ENCODE measurements around the gene HOXB1. TPM values are rescaled to one million over a fixed set of nuclear protein-coding genes. Genes with fewer than 3 reads are reported as not detected.

HOXB1 gene
- total and polyA plus RNA-seq, 12 donors: not detected

- TF ChIP-seq, protein P1, sequence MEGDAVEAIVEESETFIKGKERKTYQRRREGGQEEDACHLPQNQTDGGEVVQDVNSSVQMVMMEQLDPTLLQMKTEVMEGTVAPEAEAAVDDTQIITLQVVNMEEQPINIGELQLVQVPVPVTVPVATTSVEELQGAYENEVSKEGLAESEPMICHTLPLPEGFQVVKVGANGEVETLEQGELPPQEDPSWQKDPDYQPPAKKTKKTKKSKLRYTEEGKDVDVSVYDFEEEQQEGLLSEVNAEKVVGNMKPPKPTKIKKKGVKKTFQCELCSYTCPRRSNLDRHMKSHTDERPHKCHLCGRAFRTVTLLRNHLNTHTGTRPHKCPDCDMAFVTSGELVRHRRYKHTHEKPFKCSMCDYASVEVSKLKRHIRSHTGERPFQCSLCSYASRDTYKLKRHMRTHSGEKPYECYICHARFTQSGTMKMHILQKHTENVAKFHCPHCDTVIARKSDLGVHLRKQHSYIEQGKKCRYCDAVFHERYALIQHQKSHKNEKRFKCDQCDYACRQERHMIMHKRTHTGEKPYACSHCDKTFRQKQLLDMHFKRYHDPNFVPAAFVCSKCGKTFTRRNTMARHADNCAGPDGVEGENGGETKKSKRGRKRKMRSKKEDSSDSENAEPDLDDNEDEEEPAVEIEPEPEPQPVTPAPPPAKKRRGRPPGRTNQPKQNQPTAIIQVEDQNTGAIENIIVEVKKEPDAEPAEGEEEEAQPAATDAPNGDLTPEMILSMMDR (IDR thresholded peaks at IDR 0.05): no peak
- intact Hi-C loops (cut with DNase I): loop anchor here in 1 of 10 donors (2.0 kb wide), 1 partner anchor 20 kb away; no protein-coding TSS in a partner anchor
- no peak for DNase-seq
- no peak for ATAC-seq
- Histone ChIP-seq H3K27ac (peak overlapping the region in 3 of 10 donors; percentile 0 to 79 (median 65)), H3K36me3 (no peaks in the 10 kb centered on the region), H3K4me1 (peaks cover 0 to 20% (median 4%) of the 10 kb centered on the region in 9 donors), H3K9me3 (no peaks in the 10 kb centered on the region), H3K4me3 (peak overlapping the region in 2 of 10 donors; percentile 10 to 18), H3K27me3 (peaks cover 38 to 100% (median 100%) of the 10 kb centered on the region in 7 donors)
- 11 to 17% methylated on average over 33 of the region's 33 CpGs for WGBS, 2 donors
Observed at GRCh38 chr17:48568499-48569239, 37.9 kb upstream of the HOXB1 start.

GRCh38 chr17:48567646-48568354, 37.0 kb upstream of the HOXB1 start:
- no peak overlapping the region for H3K4me3 ChIP-seq

DNA sequence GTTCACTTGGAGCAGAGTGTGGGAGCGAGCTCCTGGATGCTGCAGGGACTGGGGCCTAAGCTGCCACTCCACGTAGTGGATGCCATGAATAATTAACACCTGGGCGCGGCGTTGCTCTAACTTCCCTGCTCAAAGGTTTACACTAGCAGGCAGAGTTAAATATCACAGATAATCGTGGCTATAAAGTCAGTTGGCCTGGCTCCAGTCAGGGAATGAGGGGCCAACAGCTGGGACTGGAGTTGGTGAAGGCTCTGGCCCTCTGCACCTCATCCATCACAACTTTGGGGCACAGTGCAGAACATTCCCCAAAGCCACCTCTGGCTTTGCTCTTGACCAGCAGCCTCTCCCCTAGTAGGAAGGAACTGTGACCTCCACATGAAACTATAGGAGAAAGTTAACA, 36.4 kb upstream of the HOXB1 start:
- TF ChIP-seq, protein P1 (IDR thresholded peaks at IDR 0.05): no peak
- DNase-seq: no peak
- Histone ChIP-seq H3K27me3 (peaks cover 30 to 100% (median 100%) of the 10 kb centered on the region in 7 donors), H3K9me3 (no peaks in the 10 kb centered on the region), H3K4me1 (peaks cover 0 to 20% (median 4%) of the 10 kb centered on the region in 9 donors), H3K27ac (peak overlapping the region in 4 of 10 donors; percentile 26 to 79 (median 58)), H3K4me3 (no peak overlapping the region), H3K36me3 (no peaks in the 10 kb centered on the region)
- WGBS, 2 donors: 44 to 50% methylated on average over 6 of the region's 6 CpGs
- intact Hi-C loops (cut with DNase I): no loop called here
- no peak for ATAC-seq

More at GRCh38 chr17:48567646-48568354, 37.0 kb upstream of the HOXB1 start:
- intact Hi-C loops (cut with DNase I): loop anchor here in 1 of 10 donors (2.0 kb wide), 1 partner anchor 19 kb away; no protein-coding TSS in a partner anchor
- peaks cover 0 to 20% (median 4%) of the 10 kb centered on the region in 9 donors for H3K4me1 ChIP-seq
- TF ChIP-seq, protein P1 (IDR thresholded peaks at IDR 0.05): no peak
- peak overlapping the region in 4 of 10 donors; percentile 26 to 79 (median 58) for H3K27ac ChIP-seq
- DNase-seq (no peak), ATAC-seq (no peak)
- peaks cover 34 to 100% (median 100%) of the 10 kb centered on the region in 7 donors for H3K27me3 ChIP-seq
- H3K9me3 ChIP-seq: no peaks in the 10 kb centered on the region
- WGBS, 2 donors: 21 to 39% methylated on average over 2 of the region's 2 CpGs
- no peaks in the 10 kb centered on the region for H3K36me3 ChIP-seq

DNA sequence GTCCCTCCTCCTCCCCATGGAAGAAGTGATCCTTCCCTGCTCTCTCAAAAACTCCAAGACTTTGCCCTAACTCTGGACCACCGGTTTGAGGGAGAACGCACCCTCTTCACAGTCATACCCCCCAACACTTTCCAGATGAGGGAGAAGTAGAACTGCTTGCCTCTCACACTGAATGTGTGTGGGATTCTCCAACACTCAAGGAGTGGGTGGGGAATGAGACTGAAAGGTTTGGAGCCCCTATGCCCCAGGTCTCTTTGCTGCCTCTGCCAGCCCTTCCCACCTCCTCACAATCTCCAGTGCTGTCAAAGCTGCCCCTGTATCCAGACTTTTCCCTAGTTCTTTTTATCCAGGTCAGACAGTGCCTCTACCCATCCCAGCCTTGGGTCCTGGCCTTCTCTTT, 35.9 kb upstream of the HOXB1 start:
- Histone ChIP-seq H3K4me3 (no peak overlapping the region), H3K4me1 (peaks cover 0 to 20% (median 4%) of the 10 kb centered on the region in 9 donors), H3K27me3 (peaks cover 28 to 100% (median 100%) of the 10 kb centered on the region in 7 donors), H3K27ac (peak overlapping the region in 2 of 10 donors; percentile 65 to 79), H3K36me3 (no peaks in the 10 kb centered on the region), H3K9me3 (no peaks in the 10 kb centered on the region)
- TF ChIP-seq, protein P1 (IDR thresholded peaks at IDR 0.05): no peak
- no peak for DNase-seq
- intact Hi-C loops (cut with DNase I): no loop called here
- WGBS, 2 donors: 26 to 29% methylated on average over 2 of the region's 2 CpGs
- no peak for ATAC-seq
